CD4-positive, alpha-beta T cell (primary cell): ENCODE measurements around the gene YRDC. TPM values are rescaled to one million over a fixed set of nuclear protein-coding genes. Genes with fewer than 3 reads are reported as not detected.
A peak's percentile ranks its signal among the peaks of the same experiment; 100 is the strongest.

Experiments used
- ATAC-seq: fragments of 200-7000 bp; cut with Tn5 transposase; one replicate; pipeline ENCODE4 v1.10.0; 2022; ENCODE audit warnings: mild to moderate bottlenecking; ENCODE audit not compliant: poor library complexity
- CTCF ChIA-PET: fragments of 350-600 bp; sonication (Branson Sonifier 250); formaldehyde crosslinking; loops from one replicate; lab custom pipeline; 2021; ENCODE audit warnings: antibody characterized with exemption, inconsistent platforms; lab: Charles Lee
- POLR2A ChIA-PET: fragments of 350-600 bp; sonication (Branson Sonifier 250); formaldehyde crosslinking; loops from one replicate; lab custom pipeline; 2021; ENCODE audit warnings: antibody characterized with exemption, inconsistent platforms; lab: Charles Lee
- DNase-seq, 14 experiments: peaks; one replicate each; pipeline ENCODE4 v3.0.0-alpha.2; 2013 to 2020; ENCODE audit warnings: mixed read lengths in 2 of 14
- H3K27ac ChIP-seq, 2 donors: one replicate each; pipeline versions ENCODE4 v1.5.1 to v1.7.0; 2013; ENCODE audit warnings: low read length in 2 of 2, low read depth in 1 of 2, mild to moderate bottlenecking in 1 of 2
- H3K27me3 ChIP-seq, 2 experiments: 1 replicate in 1 of 2; 2 replicates in 1 of 2; pipeline versions ENCODE4 v1.6.1 to v1.7.0; 2013; ENCODE audit warnings: low read length in 2 of 2, control low read depth in 1 of 2, mild to moderate bottlenecking in 1 of 2, moderate library complexity in 1 of 2; ENCODE audit not compliant: insufficient read depth in 2 of 2, control insufficient read depth in 1 of 2
- H3K36me3 ChIP-seq: one replicate; pipeline ENCODE4 v1.6.1; 2013; ENCODE audit warnings: low read length, control low read depth; ENCODE audit not compliant: insufficient read depth
- H3K4me1 ChIP-seq: one replicate; pipeline ENCODE4 v1.6.1; 2013; ENCODE audit warnings: low read length, control low read depth; ENCODE audit not compliant: insufficient read depth
- H3K4me3 ChIP-seq: one replicate; pipeline ENCODE4 v1.5.1; 2013; ENCODE audit warnings: mild to moderate bottlenecking, low read length, moderate library complexity
- H3K9me3 ChIP-seq, 2 experiments: 1 replicate in 1 of 2; 2 replicates in 1 of 2; pipeline versions ENCODE4 v1.6.1 to v1.7.0; 2013; ENCODE audit warnings: low read length in 2 of 2, mild to moderate bottlenecking in 2 of 2, control low read depth in 1 of 2, moderate library complexity in 1 of 2; ENCODE audit not compliant: control insufficient read depth in 1 of 2, insufficient read depth in 1 of 2
- H3K27ac Mint-ChIP-seq: one replicate; pipeline ENCODE4 v1.8.0; 2020; ENCODE audit warnings: mixed read lengths
- H3K27me3 Mint-ChIP-seq: one replicate; pipeline ENCODE4 v1.8.0; 2021; ENCODE audit warnings: mixed read lengths
- H3K36me3 Mint-ChIP-seq: one replicate; pipeline ENCODE4 v1.8.0; 2021; ENCODE audit warnings: low read depth, mixed read lengths
- H3K4me1 Mint-ChIP-seq: one replicate; pipeline ENCODE4 v1.8.0; 2021; ENCODE audit warnings: low read depth, mixed read lengths
- H3K4me3 Mint-ChIP-seq: one replicate; pipeline ENCODE4 v1.8.0; 2020; ENCODE audit warnings: mild to moderate bottlenecking, mixed read lengths
- H3K9me3 Mint-ChIP-seq: one replicate; pipeline ENCODE4 v1.8.0; 2020; ENCODE audit warnings: mixed read lengths
- CTCF ChIP-seq: fragments of 200-600 bp; IDR thresholded peaks from one replicate; pipeline ENCODE4 v1.8.0; 2022; ENCODE audit warnings: antibody characterized with exemption, mild to moderate bottlenecking
- intact Hi-C, 2 experiments: fragments of 100-400 bp; cut with DNase I in 1 of 2; cut with micrococcal nuclease in 1 of 2; formaldehyde crosslinking; loops; one replicate each; pipeline versions ENCODE4 v1.15.1 to v1.9.0; 2023 to 2025; cut with DNase I, micrococcal nuclease
- total RNA-seq, 174 experiments: library from RNA in 2 of 174; stranded (reverse) in 2 of 174; gene quantifications; one replicate each; pipeline ENCODE4 v1.2.3 and lab custom pipeline; 2021 to 2026

Gene YRDC
- total RNA-seq, 2 experiments from 2014 or later, result 31.1 to 31.2 TPM

- Mint-ChIP-seq H3K4me1 (peaks cover 58% of the 10 kb centered on the region), H3K27ac (no peak overlapping the region), H3K9me3 (no peaks in the 10 kb centered on the region), H3K4me3 (no peak overlapping the region), H3K36me3 (peaks cover 55% of the 10 kb centered on the region), H3K27me3 (no peaks in the 10 kb centered on the region)
- ChIA-PET CTCF (interaction anchor here (1.5 kb wide), 1 partner anchor 10 kb away, joined by 3 read pairs; no protein-coding TSS in a partner anchor), POLR2A (interaction anchor here (2.5 kb wide), 1 partner anchor 10 kb away, joined by 9 read pairs; the partner anchor contains the start of gene MTF1)
- no peak for TF ChIP-seq CTCF
- no peak for DNase-seq
- Histone ChIP-seq H3K27ac (no peak overlapping the region), H3K4me1 (peaks cover 27% of the 10 kb centered on the region), H3K27me3 (no peaks in the 10 kb centered on the region), H3K36me3 (peaks cover 32% of the 10 kb centered on the region), H3K9me3 (no peaks in the 10 kb centered on the region), H3K4me3 (no peak overlapping the region)
- no peak for ATAC-seq
- intact Hi-C loops, result no loop called here
Observed at GRCh38 chr1:37849480-37849879, 41.5 kb upstream of the YRDC start.

DNA sequence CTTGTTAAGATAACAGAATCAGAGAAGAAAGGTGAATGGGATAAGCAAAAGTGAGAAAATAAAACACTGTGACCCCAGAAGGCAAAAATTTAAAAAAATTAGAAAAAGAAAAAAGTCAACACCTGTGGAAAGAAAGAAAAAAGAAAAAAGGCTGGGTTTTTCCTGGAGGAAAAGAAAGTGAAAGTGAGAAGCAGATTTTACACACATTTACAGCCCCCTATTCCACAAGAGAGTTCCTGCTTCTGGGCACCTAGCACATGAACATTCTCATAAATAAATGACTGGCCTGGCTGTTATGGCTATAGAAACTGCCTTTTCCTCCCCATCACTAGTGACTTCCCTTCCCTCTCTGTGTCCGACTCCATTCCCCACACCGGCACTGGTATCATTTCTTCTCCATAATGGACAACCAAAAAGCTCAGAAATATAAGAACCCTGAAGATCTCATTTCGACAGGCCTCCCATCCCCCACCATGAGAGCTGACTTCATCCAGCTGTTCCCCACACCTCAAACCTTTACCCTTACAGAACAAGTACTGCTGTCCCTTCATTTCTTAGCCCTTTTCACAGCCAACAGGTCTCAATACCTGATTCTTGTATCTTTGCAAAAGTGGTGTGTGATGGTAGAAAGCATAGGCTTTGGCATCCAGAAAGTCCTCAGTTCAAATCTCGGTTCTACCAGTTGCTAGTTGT, 38.8 kb upstream of the YRDC start:
- no peak for TF ChIP-seq CTCF
- DNase-seq (peak in 1 of 14 experiments; percentile 13), ATAC-seq (no peak)
- Histone ChIP-seq H3K27me3 (no peaks in the 10 kb centered on the region), H3K4me1 (peaks cover 18% of the 10 kb centered on the region), H3K4me3 (no peak overlapping the region), H3K27ac (no peak overlapping the region), H3K36me3 (peaks cover 24% of the 10 kb centered on the region), H3K9me3 (no peaks in the 10 kb centered on the region)
- Mint-ChIP-seq H3K4me1 (peaks cover 54% of the 10 kb centered on the region), H3K9me3 (no peaks in the 10 kb centered on the region), H3K36me3 (peaks cover 60% of the 10 kb centered on the region), H3K4me3 (peak overlapping the region; percentile 62), H3K27me3 (no peaks in the 10 kb centered on the region), H3K27ac (peak overlapping the region; percentile 54)
- POLR2A ChIA-PET, result interaction anchor here (0.7 kb wide), 1 partner anchor 10 kb away, joined by 3 read pairs; no protein-coding TSS in a partner anchor
- CTCF ChIA-PET, result interaction anchor here (1.1 kb wide), 1 partner anchor 13 kb away, joined by 3 read pairs; the partner anchor contains the start of gene MTF1
- intact Hi-C loops, result no loop called here

GRCh38 chr1:37845786-37846185, 37.8 kb upstream of the YRDC start:
- CTCF ChIA-PET, result no interaction called here
- Histone ChIP-seq H3K4me1 (peaks cover 17% of the 10 kb centered on the region), H3K36me3 (peaks cover 29% of the 10 kb centered on the region), H3K9me3 (no peaks in the 10 kb centered on the region), H3K27me3 (no peaks in the 10 kb centered on the region), H3K27ac (no peak overlapping the region), H3K4me3 (no peak overlapping the region)
- no peaks in the 10 kb centered on the region for H3K9me3 Mint-ChIP-seq
- H3K4me1 Mint-ChIP-seq, result peaks cover 54% of the 10 kb centered on the region
- H3K27ac Mint-ChIP-seq, result no peak overlapping the region
- POLR2A ChIA-PET, result no interaction called here
- no peaks in the 10 kb centered on the region for H3K27me3 Mint-ChIP-seq
- TF ChIP-seq CTCF, result no peak
- DNase-seq (peak in 3 of 14 experiments; percentile 9 to 40 (median 34)), ATAC-seq (no peak)
- peaks cover 60% of the 10 kb centered on the region for H3K36me3 Mint-ChIP-seq
- intact Hi-C loops, result no loop called here
- no peak overlapping the region for H3K4me3 Mint-ChIP-seq
